Endothelial cell of umbilical vein (primary cell): ENCODE results near the gene RGS10. TPM values are rescaled to one million over a fixed set of nuclear protein-coding genes. Genes with fewer than 3 reads are reported as not detected.

ENCODE experiments used
- BruUV-seq: library from RNA; stranded (reverse); fragments of 400-500 nt; replicated peaks from 2 replicates; lab custom pipeline; 2021; lab: Mats Ljungman, UMichigan
- CTCF ChIA-PET: fragments of 300-600, 350-600 bp; sonication (Branson Sonifier 250); formaldehyde crosslinking; loops from one replicate; lab custom pipeline; 2021; ENCODE audit warnings: antibody characterized with exemption, inconsistent platforms; lab: Charles Lee
- POLR2A ChIA-PET: fragments of 300-600, 350-600 bp; sonication (Branson Sonifier 250); formaldehyde crosslinking; loops from one replicate; lab custom pipeline; 2021; ENCODE audit warnings: antibody characterized with exemption, inconsistent platforms; lab: Charles Lee
- DNase-seq: peaks from one replicate; pipeline ENCODE4 v3.0.0-alpha.2; 2011; ENCODE audit warnings: low read depth, low spot score
- FAIRE-seq: peaks from 2 replicates; lab custom pipeline; 2011; peaks lifted over from hg19 to GRCh38; lab: Jason Lieb, UNC
- H2AFZ ChIP-seq: 2 replicates; pipeline ENCODE4 v1.6.0; 2012; ENCODE audit warnings: low read depth, low read length, control low read depth, inconsistent platforms
- H3K27ac ChIP-seq: 2 replicates; pipeline ENCODE4 v1.5.1; 2011; ENCODE audit warnings: low read depth, mild to moderate bottlenecking, control low read depth, low read length, moderate library complexity; ENCODE audit not compliant: insufficient read depth
- H3K27me3 ChIP-seq, 2 experiments: 2 replicates each; pipeline versions ENCODE4 v1.6.0 to v1.6.1; 2011; ENCODE audit warnings: low read length in 2 of 2, mixed read lengths in 1 of 2; ENCODE audit not compliant: control insufficient read depth in 2 of 2, insufficient read depth in 2 of 2
- H3K36me3 ChIP-seq, 2 experiments: 2 replicates in 1 of 2; 3 replicates in 1 of 2; pipeline ENCODE4 v1.5.1; 2011; ENCODE audit warnings: low read length in 2 of 2, mild to moderate bottlenecking in 1 of 2, moderate library complexity in 1 of 2; ENCODE audit not compliant: control insufficient read depth in 2 of 2, insufficient read depth in 2 of 2; ENCODE audit errors: extremely low read depth in 1 of 2
- H3K4me1 ChIP-seq: 3 replicates; pipeline ENCODE4 v1.5.1; 2011; ENCODE audit warnings: mild to moderate bottlenecking, low read length; ENCODE audit not compliant: control insufficient read depth, insufficient read depth; ENCODE audit errors: extremely low read depth
- H3K4me2 ChIP-seq: 2 replicates; pipeline ENCODE4 v1.6.1; 2011; ENCODE audit warnings: low read length, control low read depth, mixed read lengths; ENCODE audit not compliant: insufficient read depth
- H3K4me3 ChIP-seq, 3 experiments: fragments of 200-600 bp in 1 of 3; sonication (generic), shearing (Covaris generic) in 1 of 3; replicated peaks in 1 of 3; 2 replicates each; pipeline ENCODE4 v1.5.1; 2011 to 2016; ENCODE audit warnings: control low read depth in 3 of 3, low read length in 3 of 3, mild to moderate bottlenecking in 2 of 3, inconsistent platforms in 1 of 3, low read depth in 1 of 3, moderate library complexity in 1 of 3; ENCODE audit not compliant: insufficient read depth in 1 of 3
- H3K79me2 ChIP-seq: 2 replicates; pipeline ENCODE4 v1.6.0; 2012; ENCODE audit warnings: low read length, inconsistent platforms; ENCODE audit not compliant: control insufficient read depth, insufficient read depth
- H3K9ac ChIP-seq: replicated peaks from 2 replicates; pipeline ENCODE3; 2011; ENCODE audit warnings: low read length, control low read depth; ENCODE audit not compliant: insufficient read depth; ENCODE audit errors: extremely low read depth
- H3K9me1 ChIP-seq: replicated peaks from 3 replicates; pipeline ENCODE4 v1.6.0; 2011; ENCODE audit warnings: mild to moderate bottlenecking, low read length; ENCODE audit not compliant: control insufficient read depth, insufficient read depth; ENCODE audit errors: extremely low read depth
- H3K9me3 ChIP-seq: replicated peaks from 2 replicates; pipeline ENCODE4 v1.5.1; 2012; ENCODE audit warnings: low read length, inconsistent platforms; ENCODE audit not compliant: control insufficient read depth, insufficient read depth
- H4K20me1 ChIP-seq: replicated peaks from 2 replicates; pipeline ENCODE3; 2011; ENCODE audit warnings: mild to moderate bottlenecking, low read length; ENCODE audit not compliant: control insufficient read depth, insufficient read depth; ENCODE audit errors: extremely low read depth
- EZH2 ChIP-seq: IDR thresholded peaks from 2 replicates; pipeline ENCODE4 v1.6.1; 2012; ENCODE audit warnings: borderline replicate concordance, low read depth, mild to moderate bottlenecking, moderate library complexity, low read length, inconsistent platforms; ENCODE audit not compliant: severe bottlenecking
- FOS ChIP-seq: IDR thresholded peaks from 2 replicates; pipeline ENCODE4 v1.6.1; 2011; ENCODE audit warnings: mild to moderate bottlenecking, low read length, moderate library complexity, borderline replicate concordance; ENCODE audit not compliant: insufficient read depth
- GATA2 ChIP-seq: IDR thresholded peaks from 2 replicates; pipeline ENCODE4 v1.7.0; 2011; ENCODE audit warnings: low read depth, mild to moderate bottlenecking, moderate library complexity, mixed read lengths, low read length; ENCODE audit not compliant: insufficient read length, insufficient read depth
- JUN ChIP-seq: IDR thresholded peaks from 2 replicates; pipeline ENCODE4 v1.6.1; 2011; ENCODE audit warnings: borderline replicate concordance, low read depth; ENCODE audit not compliant: insufficient read length, insufficient read depth
- MYC ChIP-seq: IDR thresholded peaks from one replicate; pipeline ENCODE4 v1.6.1; 2011; ENCODE audit warnings: mild to moderate bottlenecking, low read depth, low read length
- POLR2A ChIP-seq: IDR thresholded peaks from 2 replicates; pipeline ENCODE4 v1.6.1; 2012; ENCODE audit warnings: low read depth, mild to moderate bottlenecking, control low read depth, low read length
- POLR2AphosphoS5 ChIP-seq: IDR thresholded peaks from 2 replicates; pipeline ENCODE4 v1.6.1; 2012; ENCODE audit warnings: low read depth, mild to moderate bottlenecking, control low read depth, low read length, moderate library complexity; ENCODE audit not compliant: insufficient read depth
- dilution Hi-C: fragments of 300-500 bp; cut with MboI; formaldehyde crosslinking; loops from one replicate; pipeline ENCODE4 v1.15.0; 2019; ENCODE audit warnings: low sequenced_read_pairs; ENCODE audit not compliant: extremely low pct_ligation_motif_present
- intact Hi-C: fragments of 100-400 bp; cut with micrococcal nuclease; formaldehyde crosslinking; loops from one replicate; pipeline ENCODE4 v1.10.0; 2022
- polyA plus RNA-seq, 4 experiments: library from polyadenylated mRNA; depleted of rRNA in 3 of 4; stranded (reverse) in 3 of 4; unstranded in 1 of 4; fragments of >200 nt; gene quantifications; 2 replicates each; pipeline versions ENCODE4 v1.2.1 to v1.2.3, GENCODE V29; 2011 to 2012; ENCODE audit warnings: missing spikeins in 1 of 4
- total RNA-seq: library from RNA; stranded (reverse); gene quantifications from 2 replicates; pipeline ENCODE4 v1.2.3, GENCODE V29; 2021
- TF ChIP-seq, protein P1 (sequence below): IDR thresholded peaks from 2 replicates; pipeline ENCODE4 v1.6.1; 2011; ENCODE audit not compliant: insufficient read depth, insufficient read length
- TF ChIP-seq, protein P2 (sequence below), 2 donors: IDR thresholded peaks; 1 replicate in 1 of 2; 2 replicates in 1 of 2; pipeline ENCODE4 v1.5.1; 2011; ENCODE audit warnings: low read length in 2 of 2, mild to moderate bottlenecking in 2 of 2, moderate library complexity in 2 of 2, control low read depth in 1 of 2, inconsistent platforms in 1 of 2, low read depth in 1 of 2; ENCODE audit not compliant: insufficient read depth in 1 of 2; ENCODE audit errors: extremely low read depth in 1 of 2

RGS10 gene
- total and polyA plus RNA-seq, 2 donors (not counting 3 experiments of a cell fraction or from before 2014, with no cell fraction given): 7.8 to 22.4 TPM

DNA sequence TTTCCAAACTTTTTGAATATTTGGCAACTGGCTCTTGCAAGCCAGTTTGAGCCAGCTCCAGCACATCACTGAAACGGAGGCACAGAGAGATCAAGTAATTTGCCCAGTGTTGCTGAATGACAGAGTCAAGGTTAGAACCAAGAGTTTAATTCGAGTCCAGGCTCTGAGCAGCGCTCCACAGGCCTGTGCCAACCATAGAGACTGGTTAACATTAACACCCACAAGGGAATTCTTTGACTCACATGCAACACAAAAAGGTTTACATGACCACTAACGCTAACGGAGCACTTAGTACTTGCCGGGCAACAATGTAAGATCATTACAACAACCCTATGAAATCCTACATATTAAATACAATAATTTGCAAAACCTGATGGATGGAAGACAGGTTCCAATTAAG, 1.5 kb downstream of the RGS10 start:
- dilution Hi-C loops (no loop called here), intact Hi-C loops (loop anchor here (5.0 kb wide), 1 partner anchor 94 kb away; no protein-coding TSS in a partner anchor)
- H3K36me3 ChIP-seq: no peaks in the 10 kb centered on the region
- TF ChIP-seq POLR2A (no peak), GATA2 (no peak), POLR2AphosphoS5 (no peak), EZH2 (no peak), MYC (no peak), JUN (no peak), FOS (no peak)
- TF ChIP-seq, protein P1, sequence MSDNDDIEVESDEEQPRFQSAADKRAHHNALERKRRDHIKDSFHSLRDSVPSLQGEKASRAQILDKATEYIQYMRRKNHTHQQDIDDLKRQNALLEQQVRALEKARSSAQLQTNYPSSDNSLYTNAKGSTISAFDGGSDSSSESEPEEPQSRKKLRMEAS: no peak
- TF ChIP-seq, protein P2, sequence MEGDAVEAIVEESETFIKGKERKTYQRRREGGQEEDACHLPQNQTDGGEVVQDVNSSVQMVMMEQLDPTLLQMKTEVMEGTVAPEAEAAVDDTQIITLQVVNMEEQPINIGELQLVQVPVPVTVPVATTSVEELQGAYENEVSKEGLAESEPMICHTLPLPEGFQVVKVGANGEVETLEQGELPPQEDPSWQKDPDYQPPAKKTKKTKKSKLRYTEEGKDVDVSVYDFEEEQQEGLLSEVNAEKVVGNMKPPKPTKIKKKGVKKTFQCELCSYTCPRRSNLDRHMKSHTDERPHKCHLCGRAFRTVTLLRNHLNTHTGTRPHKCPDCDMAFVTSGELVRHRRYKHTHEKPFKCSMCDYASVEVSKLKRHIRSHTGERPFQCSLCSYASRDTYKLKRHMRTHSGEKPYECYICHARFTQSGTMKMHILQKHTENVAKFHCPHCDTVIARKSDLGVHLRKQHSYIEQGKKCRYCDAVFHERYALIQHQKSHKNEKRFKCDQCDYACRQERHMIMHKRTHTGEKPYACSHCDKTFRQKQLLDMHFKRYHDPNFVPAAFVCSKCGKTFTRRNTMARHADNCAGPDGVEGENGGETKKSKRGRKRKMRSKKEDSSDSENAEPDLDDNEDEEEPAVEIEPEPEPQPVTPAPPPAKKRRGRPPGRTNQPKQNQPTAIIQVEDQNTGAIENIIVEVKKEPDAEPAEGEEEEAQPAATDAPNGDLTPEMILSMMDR (IDR thresholded peaks at IDR 0.05; ENCODE audit: extremely low read depth in 1 of 2, insufficient read depth in 1 of 2, low read depth in 1 of 2, low read length in 2 of 2): no peak
- no peaks in the 10 kb centered on the region for H3K9me3 ChIP-seq
- H3K4me2 ChIP-seq: no peak overlapping the region
- DNase-seq (no peak), FAIRE-seq (no peak)
- no TSS peak for BruUV-seq
- H3K27me3 ChIP-seq: no peaks in the 10 kb centered on the region
- no peak overlapping the region for H3K27ac ChIP-seq
- no peaks in the 10 kb centered on the region for H3K9me1 ChIP-seq
- H2AFZ ChIP-seq: no peak overlapping the region
- H3K9ac ChIP-seq: no peak overlapping the region
- no peak overlapping the region for H3K4me3 ChIP-seq
- H3K79me2 ChIP-seq: no peaks in the 10 kb centered on the region
- no peaks in the 10 kb centered on the region for H4K20me1 ChIP-seq
- CTCF ChIA-PET: interaction anchor here (0.6 to 3.9 kb wide), 5 partner anchors 16 to 401 kb away, joined by 3 to 69 read pairs (median 5); partner anchors contain the start of gene GRK5
- peaks cover 6% of the 10 kb centered on the region for H3K4me1 ChIP-seq
- POLR2A ChIA-PET: interaction anchor here (0.6 kb wide), 1 partner anchor 33 kb away, joined by 8 read pairs; no protein-coding TSS in a partner anchor
